ENCODE data around the gene COL6A1. TPM values are rescaled to one million over a fixed set of nuclear protein-coding genes. Genes with fewer than 3 reads are reported as not detected.

COL6A1 gene
- total and polyA plus RNA-seq, 2 donors (not counting 3 experiments of a cell fraction or from before 2014, with no cell fraction given) = 30.1 to 42.4 TPM

DNA sequence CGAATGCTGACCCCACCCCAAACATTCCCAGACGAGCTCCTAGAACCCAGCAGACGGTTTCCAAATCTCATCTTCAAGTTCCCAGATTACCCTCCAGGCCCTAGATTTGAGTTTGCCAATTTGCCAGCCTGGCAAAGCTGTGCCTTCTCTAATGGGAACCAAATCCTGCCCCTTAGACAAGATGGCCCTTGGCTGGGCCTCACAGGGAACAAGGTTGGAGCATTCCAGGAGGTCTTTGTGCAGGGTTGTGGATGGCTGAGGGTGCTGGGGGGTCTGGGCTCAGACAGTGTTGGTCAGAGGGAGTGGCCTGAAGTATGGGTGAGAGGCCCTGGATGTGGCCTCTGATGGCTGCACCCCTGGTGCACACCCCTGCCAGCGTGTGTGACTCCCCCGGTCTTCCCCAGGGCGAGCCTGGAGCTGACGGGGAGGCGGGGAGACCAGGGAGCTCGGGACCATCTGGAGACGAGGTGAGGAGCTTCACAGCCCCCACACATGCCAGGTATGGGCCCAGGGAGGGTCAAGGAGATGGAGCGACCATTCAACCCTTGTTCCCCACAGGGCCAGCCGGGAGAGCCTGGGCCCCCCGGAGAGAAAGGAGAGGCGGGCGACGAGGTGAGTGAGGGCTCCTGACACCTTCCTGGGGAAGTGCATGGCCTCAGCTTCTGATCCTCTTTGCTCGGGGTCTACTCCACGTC is 10.2 kb downstream of the COL6A1 start:
- ChIA-PET CTCF (no interaction called here), POLR2A (no interaction called here)
- no peaks in the 10 kb centered on the region for H3K9me3 ChIP-seq (replicated peaks; ENCODE audit: control insufficient read depth, insufficient read depth, low read length)
- TF ChIP-seq JUN (IDR thresholded peaks at IDR 0.05; ENCODE audit: borderline replicate concordance, insufficient read depth, insufficient read length, low read depth) (no peak), EZH2 (IDR thresholded peaks at IDR 0.05; ENCODE audit: borderline replicate concordance, low read depth, low read length, severe bottlenecking) (no peak), GATA2 (IDR thresholded peaks at IDR 0.05; ENCODE audit: insufficient read depth, insufficient read length, low read depth, low read length) (no peak), MYC (IDR thresholded peaks at IDR 0.05; ENCODE audit: low read depth, low read length) (no peak), POLR2AphosphoS5 (IDR thresholded peaks at IDR 0.05; ENCODE audit: insufficient read depth, low read depth, low read length) (no peak), FOS (IDR thresholded peaks at IDR 0.05; ENCODE audit: borderline replicate concordance, insufficient read depth, low read length) (no peak)
- intact Hi-C loops (cut with micrococcal nuclease) (no loop called here), dilution Hi-C loops (cut with MboI; ENCODE audit: extremely low pct_ligation_motif_present, low sequenced_read_pairs) (no loop called here)
- no peak overlapping the region for H3K4me3 ChIP-seq (replicated peaks in 1 of 3; ENCODE audit: insufficient read depth in 1 of 3, low read depth in 1 of 3, low read length in 3 of 3)
- FAIRE-seq (no peak), DNase-seq (ENCODE audit: low read depth, low spot score) (no peak)
- no peak overlapping the region for H2AFZ ChIP-seq (ENCODE audit: low read depth, low read length)
- no TSS peak for BruUV-seq (replicated peaks)
- H3K4me1 ChIP-seq (ENCODE audit: control insufficient read depth, extremely low read depth, insufficient read depth, low read length) = no peaks in the 10 kb centered on the region
- no peak overlapping the region for H3K4me2 ChIP-seq (ENCODE audit: insufficient read depth, low read length)
- H3K27ac ChIP-seq (ENCODE audit: insufficient read depth, low read depth, low read length) = no peak overlapping the region
- no peaks in the 10 kb centered on the region for H3K27me3 ChIP-seq (ENCODE audit: control insufficient read depth in 2 of 2, insufficient read depth in 2 of 2, low read length in 2 of 2)
- no peaks in the 10 kb centered on the region for H3K79me2 ChIP-seq (ENCODE audit: control insufficient read depth, insufficient read depth, low read length)
- no peaks in the 10 kb centered on the region for H3K36me3 ChIP-seq (ENCODE audit: control insufficient read depth in 2 of 2, extremely low read depth in 1 of 2, insufficient read depth in 2 of 2, low read length in 2 of 2)
- no peaks in the 10 kb centered on the region for H3K9me1 ChIP-seq (replicated peaks; ENCODE audit: control insufficient read depth, extremely low read depth, insufficient read depth, low read length)
- no peak overlapping the region for H3K9ac ChIP-seq (replicated peaks; ENCODE audit: extremely low read depth, insufficient read depth, low read length)
- H4K20me1 ChIP-seq (replicated peaks; ENCODE audit: control insufficient read depth, extremely low read depth, insufficient read depth, low read length) = no peaks in the 10 kb centered on the region

Data from endothelial cell of umbilical vein (primary cell).